HG03108 (cell line): ENCODE data around the gene TMEM176B.

Experiments used
- ATAC-seq: cut with Tn5 transposase; IDR thresholded peaks from one replicate; pipeline ENCODE4 v1.9.1; 2021; ENCODE audit warnings: moderate library complexity; ENCODE audit not compliant: unreplicated experiment

TMEM176B gene

DNA sequence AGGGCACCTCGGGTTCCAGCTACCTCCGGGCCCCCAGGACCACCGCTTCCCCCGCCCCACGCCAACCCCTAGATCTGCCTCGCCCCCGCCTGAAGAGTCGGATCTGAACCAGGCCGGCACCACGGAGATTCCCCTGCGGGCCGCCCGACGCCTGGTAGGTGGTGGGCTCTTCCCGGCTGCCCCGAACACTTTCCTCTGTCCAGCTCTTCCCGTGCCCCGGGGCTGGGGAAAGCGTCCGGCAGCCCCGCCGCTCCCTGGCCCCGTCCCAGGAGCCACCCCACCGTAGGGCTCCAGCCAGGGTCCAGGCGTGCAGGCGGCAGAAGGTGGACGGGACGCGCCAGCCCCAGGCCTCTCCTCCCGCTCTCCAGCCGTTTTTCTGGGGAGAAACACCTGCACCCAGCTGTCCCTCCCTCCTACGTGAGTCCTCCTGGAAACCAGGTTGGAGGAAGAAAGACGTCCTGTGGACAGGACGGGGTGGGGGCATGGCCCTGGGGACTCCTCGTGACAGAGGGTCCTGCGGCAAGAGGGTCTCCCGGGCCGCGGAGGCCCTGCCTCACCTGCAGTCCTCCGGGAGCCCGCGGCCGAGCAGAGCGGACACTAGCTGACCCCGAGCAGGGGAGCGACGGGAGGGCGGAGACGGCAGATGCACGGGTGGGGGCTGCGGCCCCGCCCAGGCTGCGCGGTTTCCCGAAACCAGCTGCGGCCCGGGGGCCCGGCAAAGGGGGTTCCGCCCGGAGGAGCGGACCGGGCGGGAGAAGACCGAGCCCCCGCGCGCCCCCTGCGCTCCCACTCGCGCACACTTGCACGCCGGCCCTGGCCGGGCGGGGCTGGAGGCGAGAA is at the start of gene TMEM176B:
TSS of gene TMEM176B (minus strand) at position 624 of the 840 bp plus-strand sequence. CDS start 3,795 bp downstream, outside the sequence.
- ATAC-seq, result no peak

DNA sequence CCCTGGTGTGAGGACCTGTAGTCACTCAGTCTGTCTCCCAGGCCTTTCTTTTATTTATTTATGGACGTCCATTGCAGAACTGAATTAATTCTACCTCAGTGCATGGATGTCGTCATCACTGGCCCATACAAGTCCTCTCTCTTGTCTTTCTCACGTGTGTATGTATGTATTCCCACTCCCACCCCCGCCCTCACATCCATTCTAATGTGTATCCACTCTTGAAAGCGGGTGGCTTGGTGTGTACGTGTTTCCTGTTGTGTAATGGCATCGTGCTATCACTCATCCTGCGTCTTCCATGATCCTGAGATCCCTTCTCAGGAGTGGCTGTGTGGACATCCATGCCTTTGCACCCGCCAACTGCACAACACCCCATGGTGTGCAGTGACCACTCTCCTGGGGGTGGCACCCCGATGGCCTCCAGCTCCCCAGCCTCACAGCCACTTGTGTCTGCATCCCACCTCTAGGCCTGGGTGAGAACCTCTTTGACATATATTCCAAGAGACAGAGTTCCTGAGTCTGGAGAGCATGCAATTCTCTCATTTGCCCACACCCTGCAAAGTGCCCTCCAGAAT is 49.1 kb upstream of the TMEM176B start:
- no peak for ATAC-seq

- ATAC-seq, result no peak
Measured at GRCh38 chr7:150848561-150849115, 48.5 kb upstream of the TMEM176B start.

DNA sequence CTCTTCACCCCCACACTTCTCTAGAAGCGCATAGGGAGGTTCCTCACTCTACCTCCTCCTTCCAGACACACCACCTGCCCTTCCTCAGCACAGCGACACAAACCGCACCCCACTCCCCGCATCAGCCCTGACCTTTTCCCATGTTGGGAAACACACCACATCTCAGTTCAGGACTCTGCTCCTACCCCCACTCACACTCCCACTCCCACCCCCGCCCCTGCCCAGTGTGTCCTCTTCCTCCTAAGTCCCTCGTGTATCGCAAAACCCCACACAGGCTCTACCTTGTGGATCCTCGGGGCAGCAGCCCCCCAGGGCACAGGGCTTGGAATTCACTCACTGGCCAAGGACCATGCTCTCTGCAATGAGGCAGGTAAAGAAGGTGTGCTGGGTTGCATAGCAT is 47.9 kb upstream of the TMEM176B start:
- ATAC-seq, result no peak

- no peak for ATAC-seq
Measured at GRCh38 chr7:150847536-150847935, 47.4 kb upstream of the TMEM176B start.

DNA sequence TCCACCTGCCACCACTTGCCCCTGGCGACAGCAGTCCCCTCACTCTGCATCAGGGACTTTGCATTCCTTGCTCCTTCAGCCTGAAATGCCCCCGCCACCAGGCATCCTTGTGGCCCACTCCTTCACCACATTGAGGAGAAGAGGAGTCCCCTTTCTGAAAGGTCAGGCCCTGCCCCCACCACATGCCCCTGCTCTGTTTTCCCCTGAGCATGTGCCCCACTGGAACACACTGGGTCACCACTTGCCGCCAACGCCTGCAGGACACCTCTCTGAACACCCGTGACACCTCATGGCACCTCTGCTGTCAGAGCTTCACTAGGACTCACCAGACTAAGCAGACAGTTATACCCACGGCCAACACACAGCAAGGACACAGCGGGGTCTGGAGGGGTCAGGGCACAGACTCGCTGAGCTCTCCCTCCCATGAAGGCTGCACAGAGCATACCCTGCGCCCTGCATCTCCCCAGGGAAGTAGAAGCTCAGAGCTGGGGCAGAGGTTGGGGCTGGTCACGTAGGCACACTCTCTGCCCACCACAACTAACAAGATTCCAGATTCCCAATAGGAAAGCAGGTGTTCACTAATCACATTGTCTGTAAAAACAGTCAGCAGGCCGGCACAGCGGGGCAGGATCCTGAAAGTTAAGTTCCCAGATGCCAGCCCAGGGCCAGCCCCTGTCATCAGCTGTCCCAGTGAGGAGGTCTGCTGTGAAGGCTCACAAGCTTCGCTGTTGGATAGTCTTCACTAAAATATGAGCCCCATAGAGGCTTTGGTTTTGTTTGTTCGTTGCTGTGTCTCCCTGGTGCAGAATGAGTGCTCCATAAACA is 46.3 kb upstream of the TMEM176B start:
- ATAC-seq, result no peak

DNA sequence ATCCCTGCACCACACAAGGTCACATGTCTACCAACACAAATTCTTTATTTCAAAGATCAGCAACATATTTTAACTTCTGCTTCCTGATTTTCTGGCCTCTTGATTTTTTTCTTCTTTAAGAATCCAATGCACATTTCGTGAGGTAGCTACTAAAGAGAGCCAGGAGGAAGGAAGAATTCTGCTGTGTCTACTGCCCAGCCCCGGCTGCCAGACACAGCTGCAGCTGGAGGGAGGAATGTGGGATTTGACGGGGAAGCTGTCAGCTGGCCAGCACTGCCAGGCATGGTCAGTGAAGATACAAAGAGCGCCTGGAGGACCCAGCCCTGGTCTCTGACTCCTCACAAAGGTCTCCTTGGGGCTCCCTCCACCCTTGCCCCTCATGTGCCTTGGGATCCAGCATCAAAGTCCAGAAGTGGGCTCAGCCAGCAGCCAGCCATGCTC is 45.3 kb upstream of the TMEM176B start:
- no peak for ATAC-seq

- no peak for ATAC-seq
Measured at GRCh38 chr7:150842716-150843115, 42.6 kb upstream of the TMEM176B start.

DNA sequence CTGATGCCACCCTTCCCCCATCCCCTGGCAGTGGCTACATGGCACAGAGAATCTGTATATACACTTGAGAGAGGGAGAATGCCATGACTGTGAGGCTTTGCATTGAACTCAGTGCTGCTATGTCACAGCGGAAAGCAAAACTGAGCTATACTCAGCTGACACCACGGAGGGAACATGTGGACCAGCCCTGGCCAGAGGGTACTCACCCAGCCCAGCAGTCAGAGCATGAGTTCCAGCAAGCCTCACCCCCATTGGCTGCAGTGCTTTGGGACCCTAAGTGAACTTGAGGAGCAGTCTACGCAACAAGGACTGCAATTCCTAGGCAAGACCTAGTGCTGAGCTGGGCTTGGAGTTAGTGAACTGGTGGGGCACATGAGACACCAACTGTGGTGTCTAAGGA is 41.9 kb upstream of the TMEM176B start:
- ATAC-seq, result no peak

DNA sequence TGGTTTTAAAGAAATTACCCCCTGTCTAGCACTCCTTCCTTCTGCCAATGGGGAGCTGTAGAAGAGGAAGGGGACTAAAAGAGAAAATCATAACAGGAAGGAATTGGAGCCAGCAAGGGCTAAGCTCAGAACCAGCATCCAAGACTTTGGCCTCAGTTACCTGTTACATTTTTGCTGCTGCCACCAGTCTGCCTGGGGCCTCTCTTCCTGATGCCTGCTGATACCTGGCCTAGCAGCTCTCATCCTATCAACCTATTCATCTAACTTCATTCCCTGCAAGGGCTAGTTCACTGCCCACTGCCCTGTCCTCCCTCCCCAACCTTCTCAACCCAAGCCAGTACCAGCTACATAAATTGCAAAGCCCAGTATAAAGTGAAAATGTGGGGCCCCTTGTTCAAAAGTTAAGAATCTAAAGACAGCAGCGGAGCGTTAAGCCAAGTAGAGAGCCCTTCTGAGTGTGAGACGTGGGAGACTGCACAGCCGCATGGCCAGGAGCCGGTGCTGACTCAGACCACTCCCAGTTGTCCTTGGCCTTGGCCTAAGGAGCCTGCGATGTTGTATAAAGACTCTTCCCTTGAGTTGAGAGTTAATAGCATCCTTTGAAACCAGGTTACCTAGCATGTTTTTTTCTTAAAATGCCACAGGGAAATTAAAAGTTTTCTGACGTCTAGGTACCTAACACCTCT is 38.9 kb upstream of the TMEM176B start:
- ATAC-seq, result no peak

DNA sequence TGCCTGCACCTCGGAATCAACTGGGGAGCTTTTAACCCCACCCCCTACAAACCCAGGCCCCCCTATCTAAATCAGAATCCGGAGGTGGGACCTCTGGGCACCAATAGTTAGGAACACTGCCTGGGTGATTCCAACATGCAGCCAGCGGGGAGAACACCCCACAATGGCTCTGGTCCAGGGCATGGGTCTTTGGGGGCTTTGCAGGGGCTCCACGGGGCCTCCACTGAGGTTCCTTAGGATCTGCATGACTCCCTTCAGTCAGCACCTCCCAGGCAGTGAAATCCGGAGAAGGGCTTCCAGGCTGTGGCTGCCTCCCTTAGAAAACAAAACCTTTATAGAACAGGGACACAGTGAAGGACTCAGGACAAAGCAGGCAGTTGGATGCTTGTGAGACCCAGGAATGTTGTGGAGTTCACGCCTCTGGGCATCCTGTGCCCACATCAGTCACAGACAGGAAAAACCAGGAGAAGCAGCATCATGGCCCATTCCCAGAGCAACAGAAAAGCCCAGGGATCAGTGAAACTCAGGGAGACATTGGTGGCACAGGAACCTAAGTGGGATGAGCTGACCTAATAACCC is 35.6 kb upstream of the TMEM176B start:
- ATAC-seq, result no peak

- ATAC-seq, result no peak
Measured at GRCh38 chr7:150835019-150835418, 34.9 kb upstream of the TMEM176B start.

GRCh38 chr7:150831851-150832250 is 31.7 kb upstream of the TMEM176B start:
- no peak for ATAC-seq

GRCh38 chr7:150830937-150831336 is 30.8 kb upstream of the TMEM176B start:
- no peak for ATAC-seq

DNA sequence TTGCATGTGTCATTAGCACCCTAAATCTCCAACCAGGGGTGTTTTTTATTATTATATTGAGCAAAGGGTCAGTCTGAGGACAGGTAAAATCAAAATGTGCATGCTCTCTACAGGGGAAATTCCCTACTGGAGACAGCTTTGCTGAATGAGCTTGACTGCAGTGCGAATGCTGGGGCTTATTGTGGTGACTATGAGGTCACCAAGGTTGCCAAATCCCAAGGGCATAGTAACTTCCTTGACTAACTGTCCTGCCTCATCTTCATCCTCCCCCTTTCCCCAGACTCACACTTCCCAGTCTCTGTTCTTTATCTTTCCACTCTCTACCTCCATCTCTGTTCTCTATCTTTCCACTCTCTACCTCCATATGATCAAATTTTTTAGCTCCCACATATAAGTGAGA is 29.3 kb upstream of the TMEM176B start:
- ATAC-seq, result no peak

- ATAC-seq, result no peak
Measured at GRCh38 chr7:150828384-150828783, 28.2 kb upstream of the TMEM176B start.

GRCh38 chr7:150826061-150826849 is 26.1 kb upstream of the TMEM176B start:
- ATAC-seq, result no peak

- ATAC-seq, result no peak
Measured at GRCh38 chr7:150824379-150825177, 24.4 kb upstream of the TMEM176B start.
